DOHH2 (cell line): ENCODE results near the gene TERB1.
"Not testable (repeated sequence)": the region's sequence is repeated elsewhere in the genome, so short reads cannot be mapped to it uniquely, and the experiment has no call there.

Experiments
- H3F3A ChIP-seq: fragments of 200-600 bp; sonication (generic), shearing (Covaris generic); 2 replicates; pipeline ENCODE4 v1.6.0; 2016; ENCODE audit warnings: antibody characterized with exemption, mild to moderate bottlenecking; ENCODE audit not compliant: control insufficient read depth, insufficient read depth
- H3K27ac ChIP-seq: fragments of 200-600 bp; sonication (generic); 2 replicates; pipeline ENCODE4 v1.5.1; 2014; ENCODE audit warnings: low read depth, mild to moderate bottlenecking, low read length, moderate library complexity
- H3K27me3 ChIP-seq: fragments of 200-600 bp; sonication (generic); 2 replicates; pipeline ENCODE4 v1.6.1; 2014; ENCODE audit warnings: mild to moderate bottlenecking, low read length, mixed read lengths; ENCODE audit not compliant: control insufficient read depth
- H3K36me3 ChIP-seq: fragments of 200-600 bp; sonication (generic); 2 replicates; pipeline ENCODE4 v1.6.1; 2014; ENCODE audit warnings: mild to moderate bottlenecking, low read length, moderate library complexity, mixed read lengths; ENCODE audit not compliant: control insufficient read depth
- H3K4me1 ChIP-seq: fragments of 200-600 bp; sonication (generic); 2 replicates; pipeline ENCODE4 v1.6.1; 2014; ENCODE audit warnings: mild to moderate bottlenecking, low read length, mixed read lengths; ENCODE audit not compliant: control insufficient read depth
- H3K4me2 ChIP-seq: fragments of 200-600 bp; sonication (generic); 2 replicates; pipeline ENCODE4 v1.6.0; 2014; ENCODE audit warnings: mild to moderate bottlenecking, low read length, moderate library complexity
- H3K4me3 ChIP-seq: fragments of 200-600 bp; sonication (generic); 2 replicates; pipeline ENCODE4 v1.5.1; 2014; ENCODE audit warnings: mild to moderate bottlenecking, low read length, mixed read lengths
- H3K79me2 ChIP-seq: fragments of 200-600 bp; sonication (generic); 2 replicates; pipeline ENCODE4 v1.6.1; 2014; ENCODE audit warnings: mild to moderate bottlenecking, low read length, mixed read lengths; ENCODE audit not compliant: control insufficient read depth
- H3K9me2 ChIP-seq: fragments of 200-600 bp; sonication (generic); replicated peaks from 2 replicates; pipeline ENCODE4 v1.6.1; 2014; ENCODE audit warnings: mild to moderate bottlenecking, low read length, mixed read lengths; ENCODE audit not compliant: control insufficient read depth
- H3K9me3 ChIP-seq: fragments of 200-600 bp; sonication (generic); 2 replicates; pipeline ENCODE4 v1.6.1; 2014; ENCODE audit warnings: antibody characterized with exemption, low read length, mixed read lengths; ENCODE audit not compliant: control insufficient read depth, insufficient read depth
- H4K20me1 ChIP-seq: fragments of 200-600 bp; sonication (generic); 2 replicates; pipeline ENCODE4 v1.6.0; 2014; ENCODE audit warnings: low read depth, mild to moderate bottlenecking, antibody characterized with exemption, low read length, moderate library complexity; ENCODE audit not compliant: control insufficient read depth, insufficient read depth
- EZH2phosphoT487 ChIP-seq: fragments of 200-600 bp; sonication (generic); IDR thresholded peaks from 2 replicates; pipeline ENCODE4 v1.6.1; 2017; ENCODE audit warnings: borderline replicate concordance, mild to moderate bottlenecking, antibody characterized with exemption, low read length, moderate library complexity, mixed read lengths
- TF ChIP-seq, protein P1 (sequence below): fragments of 200-600 bp; sonication (generic); IDR thresholded peaks from one replicate; pipeline ENCODE4 v1.5.1; 2014; ENCODE audit warnings: antibody characterized with exemption, mild to moderate bottlenecking, low read depth, low read length; ENCODE audit not compliant: poor library complexity, severe bottlenecking

TERB1 gene

DNA sequence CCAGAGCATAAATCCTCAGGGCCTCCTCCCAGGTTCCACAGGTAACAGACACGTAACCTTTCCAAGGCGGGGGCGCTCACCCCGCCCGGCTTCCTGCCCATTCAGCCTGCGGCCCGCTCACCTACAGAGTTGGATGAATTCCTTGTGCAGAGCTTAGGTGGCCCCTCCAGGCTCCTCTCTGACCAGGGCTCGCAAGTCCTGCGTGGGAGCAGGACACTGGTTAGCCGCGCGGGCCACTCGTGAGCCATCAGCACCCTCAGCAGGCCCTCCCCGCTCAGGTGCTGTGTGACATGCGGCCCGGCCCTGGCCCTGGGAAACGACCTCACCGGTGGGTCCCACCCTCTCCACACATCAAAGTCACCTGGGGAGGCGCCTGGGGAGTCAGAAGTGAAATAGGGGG, 528 bp downstream of the TERB1 start:
- Histone ChIP-seq H3K9me2 (no peaks in the 10 kb centered on the region), H3K27ac (no peak overlapping the region), H3K4me2 (no peak overlapping the region), H3K79me2 (no peaks in the 10 kb centered on the region), H3K36me3 (peaks cover 30% of the 10 kb centered on the region), H3K9me3 (no peaks in the 10 kb centered on the region), H3K27me3 (no peaks in the 10 kb centered on the region), H3K4me3 (no peak overlapping the region), H3K4me1 (no peaks in the 10 kb centered on the region), H3F3A (peaks cover 9% of the 10 kb centered on the region; the same call in 1 of the 2 replicates), H4K20me1 (no peaks in the 10 kb centered on the region)
- TF ChIP-seq EZH2phosphoT487: no peak
- TF ChIP-seq, protein P1, sequence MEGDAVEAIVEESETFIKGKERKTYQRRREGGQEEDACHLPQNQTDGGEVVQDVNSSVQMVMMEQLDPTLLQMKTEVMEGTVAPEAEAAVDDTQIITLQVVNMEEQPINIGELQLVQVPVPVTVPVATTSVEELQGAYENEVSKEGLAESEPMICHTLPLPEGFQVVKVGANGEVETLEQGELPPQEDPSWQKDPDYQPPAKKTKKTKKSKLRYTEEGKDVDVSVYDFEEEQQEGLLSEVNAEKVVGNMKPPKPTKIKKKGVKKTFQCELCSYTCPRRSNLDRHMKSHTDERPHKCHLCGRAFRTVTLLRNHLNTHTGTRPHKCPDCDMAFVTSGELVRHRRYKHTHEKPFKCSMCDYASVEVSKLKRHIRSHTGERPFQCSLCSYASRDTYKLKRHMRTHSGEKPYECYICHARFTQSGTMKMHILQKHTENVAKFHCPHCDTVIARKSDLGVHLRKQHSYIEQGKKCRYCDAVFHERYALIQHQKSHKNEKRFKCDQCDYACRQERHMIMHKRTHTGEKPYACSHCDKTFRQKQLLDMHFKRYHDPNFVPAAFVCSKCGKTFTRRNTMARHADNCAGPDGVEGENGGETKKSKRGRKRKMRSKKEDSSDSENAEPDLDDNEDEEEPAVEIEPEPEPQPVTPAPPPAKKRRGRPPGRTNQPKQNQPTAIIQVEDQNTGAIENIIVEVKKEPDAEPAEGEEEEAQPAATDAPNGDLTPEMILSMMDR: no peak

DNA sequence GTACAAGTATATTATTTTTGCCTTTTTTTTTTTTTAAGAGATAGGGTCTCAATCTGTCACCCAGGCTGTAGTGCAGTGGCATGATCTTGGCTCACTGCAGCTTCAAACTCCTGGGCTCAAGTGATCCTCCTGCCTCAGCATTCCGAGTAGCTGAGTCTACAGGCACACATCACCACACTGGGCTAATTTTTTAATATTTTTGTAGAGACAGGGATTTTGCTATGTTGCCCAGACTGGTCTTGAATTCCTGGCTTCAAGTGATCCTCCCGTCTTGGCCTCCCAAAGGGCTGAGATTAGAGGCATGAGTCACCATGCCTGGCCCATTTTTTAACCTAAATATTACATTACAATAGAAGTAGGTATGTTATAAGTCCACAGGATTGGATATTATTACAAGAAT, 3.2 kb downstream of the TERB1 start:
- Histone ChIP-seq H3K4me2 (no peak overlapping the region), H3K4me3 (no peak overlapping the region), H4K20me1 (no peaks in the 10 kb centered on the region), H3F3A (peaks cover 9% of the 10 kb centered on the region; the same call in 1 of the 2 replicates), H3K27me3 (no peaks in the 10 kb centered on the region), H3K9me3 (no peaks in the 10 kb centered on the region), H3K4me1 (no peaks in the 10 kb centered on the region), H3K36me3 (peaks cover 8% of the 10 kb centered on the region; the same call in 1 of the 2 replicates), H3K79me2 (no peaks in the 10 kb centered on the region), H3K27ac (no peak overlapping the region), H3K9me2 (no peaks in the 10 kb centered on the region)
- no peak for TF ChIP-seq EZH2phosphoT487
- TF ChIP-seq, protein P1: no peak

DNA sequence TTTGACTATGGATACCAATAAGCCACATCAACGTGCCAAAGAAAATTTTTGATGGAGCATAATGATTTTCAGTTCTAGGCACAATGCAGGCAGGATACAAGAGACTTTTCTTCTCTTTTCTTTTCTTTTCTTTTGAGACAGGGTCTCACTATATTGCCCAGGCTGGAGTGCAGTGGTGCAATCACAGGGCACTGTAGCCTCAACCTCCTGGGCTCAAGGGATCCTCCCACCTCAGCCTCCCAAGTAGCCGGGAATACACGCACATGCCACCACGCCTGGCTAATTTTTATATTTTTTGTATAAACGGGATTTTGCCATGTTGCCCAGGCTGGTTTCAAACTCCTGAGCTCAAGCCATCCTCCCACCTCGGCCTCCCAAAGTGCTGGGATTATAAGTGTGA, 7.4 kb downstream of the TERB1 start:
- H3K36me3 ChIP-seq, H4K20me1 ChIP-seq, H3K27me3 ChIP-seq, H3K4me3 ChIP-seq, H3K4me2 ChIP-seq, H3K27ac ChIP-seq, H3K79me2 ChIP-seq, H3K9me3 ChIP-seq, H3K4me1 ChIP-seq, H3F3A ChIP-seq, H3K9me2 ChIP-seq: not testable (repeated sequence)

DNA sequence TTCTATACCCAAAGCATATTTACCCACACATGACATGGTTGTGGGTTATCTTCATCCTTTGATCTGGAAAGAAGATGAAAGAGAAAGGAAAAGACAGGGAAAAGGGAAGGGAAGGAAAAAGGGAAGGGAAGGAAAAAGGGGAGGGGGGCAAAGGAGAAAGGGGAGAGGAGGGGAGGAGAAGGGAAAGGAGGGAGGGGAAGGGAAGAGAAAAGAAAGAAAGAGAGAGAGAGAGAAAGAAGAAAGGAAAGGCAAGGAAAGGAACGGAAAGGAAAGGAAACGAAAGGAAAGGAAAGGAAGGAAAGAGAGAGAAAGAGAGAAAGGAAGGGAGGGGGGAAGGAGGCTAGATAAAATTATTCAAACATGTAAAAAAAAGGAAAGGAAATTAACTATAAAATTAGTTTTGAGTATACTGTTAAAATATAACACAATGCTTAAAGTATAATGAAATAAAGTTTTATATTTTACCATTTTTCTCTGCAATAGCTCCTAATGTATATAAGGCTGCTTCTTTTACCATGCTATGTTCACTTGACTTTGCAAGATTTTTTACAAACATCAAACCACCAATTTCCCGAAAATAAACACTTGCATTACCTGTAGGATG, 11.2 kb downstream of the TERB1 start:
- TF ChIP-seq EZH2phosphoT487: no peak
- TF ChIP-seq, protein P1: no peak
- Histone ChIP-seq H3K27ac (no peak overlapping the region), H4K20me1 (no peaks in the 10 kb centered on the region), H3K79me2 (no peaks in the 10 kb centered on the region), H3K4me3 (no peak overlapping the region), H3F3A (no peaks in the 10 kb centered on the region), H3K4me1 (no peaks in the 10 kb centered on the region), H3K4me2 (no peak overlapping the region), H3K9me2 (no peaks in the 10 kb centered on the region), H3K9me3 (no peaks in the 10 kb centered on the region), H3K36me3 (no peaks in the 10 kb centered on the region), H3K27me3 (peaks cover 6% of the 10 kb centered on the region)
